GM06990 (cell line): ENCODE measurements around the gene ERAP2.

Source experiments
- DNase-seq: peaks from one replicate; pipeline ENCODE4 v3.0.0-alpha.2; 2011; ENCODE audit not compliant: insufficient read length; ENCODE audit errors: extremely low read depth
- H3K27me3 ChIP-seq: replicated peaks from 2 replicates; pipeline ENCODE4 v1.6.0; 2011; ENCODE audit warnings: low read length; ENCODE audit not compliant: control insufficient read depth, insufficient read depth
- H3K36me3 ChIP-seq: 2 replicates; pipeline ENCODE4 v1.5.1; 2011; ENCODE audit warnings: low read length; ENCODE audit not compliant: control insufficient read depth, insufficient read depth
- H3K4me3 ChIP-seq: replicated peaks from 2 replicates; pipeline ENCODE4 v1.5.1; 2011; ENCODE audit warnings: low read depth, mild to moderate bottlenecking, control low read depth, low read length
- CTCF ChIP-seq: IDR thresholded peaks from 2 replicates; pipeline ENCODE4 v1.5.1; 2011; ENCODE audit warnings: low read length, control low read depth, mild to moderate bottlenecking, inconsistent platforms; ENCODE audit not compliant: insufficient read depth, poor library complexity, severe bottlenecking

Gene ERAP2

GRCh38 chr5:96852759-96853158 lies 23.5 kb upstream of the ERAP2 start:
- Histone ChIP-seq H3K27me3 (no peaks in the 10 kb centered on the region), H3K36me3 (no peaks in the 10 kb centered on the region), H3K4me3 (no peak overlapping the region)
- no peak for TF ChIP-seq CTCF
- DNase-seq = no peak

- H3K27me3 ChIP-seq = no peaks in the 10 kb centered on the region
- DNase-seq = no peak
- no peaks in the 10 kb centered on the region for H3K36me3 ChIP-seq
- TF ChIP-seq CTCF = no peak
- no peak overlapping the region for H3K4me3 ChIP-seq
These were observed 22.2 kb upstream of the ERAP2 start for GRCh38 chr5:96854067-96854466.

GRCh38 chr5:96855031-96855872 lies 21.0 kb upstream of the ERAP2 start:
- Histone ChIP-seq H3K36me3 (no peaks in the 10 kb centered on the region), H3K27me3 (no peaks in the 10 kb centered on the region), H3K4me3 (no peak overlapping the region)
- DNase-seq = no peak
- TF ChIP-seq CTCF = no peak

- no peak for TF ChIP-seq CTCF
- no peaks in the 10 kb centered on the region for H3K36me3 ChIP-seq
- no peak overlapping the region for H3K4me3 ChIP-seq
- no peaks in the 10 kb centered on the region for H3K27me3 ChIP-seq
- no peak for DNase-seq
These were observed 19.9 kb upstream of the ERAP2 start for GRCh38 chr5:96856371-96856770.

- Histone ChIP-seq H3K4me3 (no peak overlapping the region), H3K36me3 (no peaks in the 10 kb centered on the region), H3K27me3 (no peaks in the 10 kb centered on the region)
- no peak for TF ChIP-seq CTCF
- DNase-seq = no peak
These were observed 18.8 kb upstream of the ERAP2 start for GRCh38 chr5:96857454-96857853.
